HG03469 (cell line): ENCODE measurements around the gene CAAP1.
A peak's percentile ranks its signal among the peaks of the same experiment; 100 is the strongest.
"Not testable (repeated sequence)": the region's sequence is repeated elsewhere in the genome, so short reads cannot be mapped to it uniquely, and the experiment has no call there.

Experiments used
- ATAC-seq: cut with Tn5 transposase; IDR thresholded peaks from one replicate; pipeline ENCODE4 v1.9.1; 2021; ENCODE audit warnings: mild to moderate bottlenecking, moderate library complexity, moderate number of reproducible peaks; ENCODE audit not compliant: unreplicated experiment

The CAAP1 gene

GRCh38 chr9:26850995-26851394 lies 41.6 kb downstream of the CAAP1 start:
- ATAC-seq, result no peak

- ATAC-seq, result no peak
Observed at GRCh38 chr9:26833792-26834191, 58.8 kb downstream of the CAAP1 start.

GRCh38 chr9:26828391-26828955 lies 64.1 kb downstream of the CAAP1 start:
- not testable (repeated sequence) for ATAC-seq

GRCh38 chr9:26814799-26815198 lies 77.8 kb downstream of the CAAP1 start:
- no peak for ATAC-seq

- ATAC-seq, result peak; percentile 35
Observed at GRCh38 chr9:26813247-26813646, 79.4 kb downstream of the CAAP1 start.

GRCh38 chr9:26812217-26812616 lies 80.4 kb downstream of the CAAP1 start:
- peak; percentile 60 for ATAC-seq

GRCh38 chr9:26811106-26811505 lies 81.5 kb downstream of the CAAP1 start:
- no peak for ATAC-seq

GRCh38 chr9:26809795-26810194 lies 82.8 kb downstream of the CAAP1 start:
- ATAC-seq, result no peak

GRCh38 chr9:26807161-26807560 lies 85.4 kb downstream of the CAAP1 start:
- ATAC-seq, result no peak

- peak; percentile 75 for ATAC-seq
Observed at GRCh38 chr9:26802921-26803320, 89.7 kb downstream of the CAAP1 start.

GRCh38 chr9:26801772-26802171 lies 90.8 kb downstream of the CAAP1 start:
- ATAC-seq, result no peak

- no peak for ATAC-seq
Observed at GRCh38 chr9:26800322-26800721, 92.3 kb downstream of the CAAP1 start.

GRCh38 chr9:26791274-26791673 lies 101.3 kb downstream of the CAAP1 start:
- no peak for ATAC-seq
